ENCODE data around the gene TAF12.
"Not testable (repeated sequence)": the region's sequence is repeated elsewhere in the genome, so short reads cannot be mapped to it uniquely, and the experiment has no call there.

Gene TAF12

GRCh38 chr1:28644494-28644893, 1.6 kb upstream of the TAF12 start:
- no peak for DNase-seq (ENCODE audit: low read depth)

- DNase-seq (ENCODE audit: low read depth), result no peak
Observed at GRCh38 chr1:28642056-28642846, 616 bp downstream of the TAF12 start.

- no peak for DNase-seq (ENCODE audit: low read depth)
Observed at GRCh38 chr1:28640766-28641165, 2.1 kb downstream of the TAF12 start.

DNA sequence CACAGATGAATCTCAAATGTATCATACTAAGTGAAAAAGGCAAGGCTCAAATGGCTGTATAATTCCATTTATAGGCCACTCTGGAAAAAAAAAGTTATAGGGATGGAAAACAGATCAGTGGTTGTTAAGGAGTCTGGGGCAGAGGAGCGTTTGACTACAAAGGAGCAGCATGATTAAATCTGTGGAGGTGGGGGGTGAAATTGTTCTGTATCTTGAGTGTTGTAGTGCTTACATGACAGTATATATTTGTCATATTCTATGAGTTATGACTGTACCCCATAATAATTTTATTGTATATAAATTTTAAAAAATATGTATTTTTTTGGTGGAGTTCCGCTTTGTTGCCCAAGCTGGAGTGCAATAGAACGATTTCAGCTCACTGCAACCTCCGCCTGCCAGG, 10.3 kb downstream of the TAF12 start:
- DNase-seq (ENCODE audit: low read depth), result no peak

- DNase-seq (ENCODE audit: low read depth), result no peak
Observed at GRCh38 chr1:28631713-28632112, 11.2 kb downstream of the TAF12 start.

DNA sequence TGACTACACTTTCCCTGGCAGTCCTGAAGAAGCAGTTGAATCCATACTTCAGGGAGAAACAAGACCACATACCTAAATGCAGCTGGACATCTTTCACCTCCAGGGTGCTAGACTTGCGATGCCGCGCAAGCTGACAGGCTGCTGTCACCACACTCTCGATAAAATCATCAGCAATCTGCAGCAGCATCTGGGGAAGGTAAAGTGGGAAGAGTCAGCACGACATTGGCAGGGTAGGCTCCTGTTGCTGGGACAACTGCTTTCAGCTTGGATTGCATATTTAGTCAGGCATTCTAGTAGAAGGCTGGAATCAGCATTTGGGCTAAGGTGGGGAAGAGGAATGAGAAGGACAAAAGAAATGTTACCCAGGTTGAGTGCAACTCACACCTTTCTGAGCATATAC, 29.7 kb downstream of the TAF12 start:
- DNase-seq (ENCODE audit: low read depth), result no peak

DNA sequence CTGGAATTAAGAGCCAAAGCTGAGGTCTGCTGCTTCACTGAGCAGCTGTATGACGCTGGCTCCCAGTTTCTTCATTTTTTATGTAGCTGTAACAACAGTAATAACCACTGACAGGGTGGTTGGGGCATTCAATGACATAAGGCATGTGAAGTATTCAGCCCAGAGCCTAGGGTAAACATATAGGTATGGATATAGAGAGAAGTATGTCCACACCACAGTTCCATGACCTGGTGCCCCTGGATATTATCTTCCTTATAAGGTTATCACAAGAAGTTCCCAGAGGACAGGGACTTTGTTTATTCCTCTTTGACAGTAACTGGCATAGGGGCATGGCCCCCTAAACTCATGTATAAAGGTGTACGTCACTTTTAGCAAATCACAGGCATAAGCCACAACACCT, 36.1 kb downstream of the TAF12 start:
- DNase-seq (ENCODE audit: low read depth), result no peak

DNA sequence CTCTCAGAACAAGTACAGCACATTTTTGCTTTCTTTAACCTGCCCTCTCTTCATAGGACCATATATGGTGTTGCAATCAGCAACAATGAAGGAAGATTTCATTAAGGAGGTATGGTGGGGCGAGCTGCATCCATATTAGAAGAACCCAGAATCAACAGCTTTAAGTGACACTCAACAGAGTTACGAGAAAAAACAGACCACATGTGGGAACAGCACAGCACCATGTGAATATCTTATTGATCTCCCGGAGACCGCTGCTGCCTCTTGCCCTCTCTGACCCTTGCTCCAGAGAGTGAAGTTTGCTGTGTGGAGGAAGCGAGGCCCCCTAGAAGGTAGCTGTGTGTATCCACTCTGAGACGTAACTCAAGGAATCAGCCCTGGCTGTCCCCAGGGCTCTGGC, 37.9 kb downstream of the TAF12 start:
- no peak for DNase-seq (ENCODE audit: low read depth)

DNA sequence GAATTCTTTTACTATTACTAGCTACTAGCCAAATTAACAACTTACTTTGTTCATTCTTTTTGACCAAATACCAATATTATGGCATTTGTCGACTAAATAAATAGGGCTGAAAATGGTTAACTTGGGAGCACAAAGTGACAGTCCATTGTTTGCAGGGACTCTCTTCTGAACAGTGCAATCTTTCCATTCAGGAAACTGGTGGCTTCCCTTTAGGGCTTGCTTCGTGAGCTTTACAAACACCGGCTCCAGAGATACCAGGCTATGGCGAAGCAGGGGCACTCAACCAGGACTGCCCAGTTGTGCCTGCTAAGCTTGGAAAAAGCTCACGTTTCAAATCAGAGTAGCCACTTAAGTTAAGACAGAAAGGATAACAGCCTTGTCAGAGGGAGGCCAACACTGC, 38.5 kb downstream of the TAF12 start:
- DNase-seq (ENCODE audit: low read depth), result no peak

GRCh38 chr1:28602536-28603439, 40.1 kb downstream of the TAF12 start:
- DNase-seq (ENCODE audit: low read depth), result no peak

DNA sequence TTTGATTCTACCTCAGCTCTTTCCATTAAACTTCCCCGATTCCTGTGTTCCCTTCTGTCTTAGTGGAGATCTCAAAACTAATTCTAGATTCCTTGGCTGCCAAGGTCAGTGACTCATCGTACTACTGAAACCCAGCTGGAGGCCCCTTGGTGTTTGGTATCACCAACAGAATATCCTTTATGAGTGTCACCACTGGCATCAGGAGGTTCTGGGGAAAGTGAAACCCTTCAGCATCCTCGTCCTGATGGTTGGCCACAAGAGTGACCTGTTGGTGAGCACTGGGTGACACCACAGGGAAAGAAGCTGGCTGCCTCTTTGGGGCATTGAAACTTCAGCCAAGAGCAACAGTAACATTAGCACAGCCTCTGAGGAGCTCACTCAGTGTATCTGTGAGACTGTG, 41.2 kb downstream of the TAF12 start:
- DNase-seq (ENCODE audit: low read depth), result no peak

GRCh38 chr1:28596276-28596675, 46.6 kb downstream of the TAF12 start:
- not testable (repeated sequence) for DNase-seq (ENCODE audit: low read depth)

GRCh38 chr1:28595412-28596191, 47.3 kb downstream of the TAF12 start:
- no peak for DNase-seq (ENCODE audit: low read depth)

DNA sequence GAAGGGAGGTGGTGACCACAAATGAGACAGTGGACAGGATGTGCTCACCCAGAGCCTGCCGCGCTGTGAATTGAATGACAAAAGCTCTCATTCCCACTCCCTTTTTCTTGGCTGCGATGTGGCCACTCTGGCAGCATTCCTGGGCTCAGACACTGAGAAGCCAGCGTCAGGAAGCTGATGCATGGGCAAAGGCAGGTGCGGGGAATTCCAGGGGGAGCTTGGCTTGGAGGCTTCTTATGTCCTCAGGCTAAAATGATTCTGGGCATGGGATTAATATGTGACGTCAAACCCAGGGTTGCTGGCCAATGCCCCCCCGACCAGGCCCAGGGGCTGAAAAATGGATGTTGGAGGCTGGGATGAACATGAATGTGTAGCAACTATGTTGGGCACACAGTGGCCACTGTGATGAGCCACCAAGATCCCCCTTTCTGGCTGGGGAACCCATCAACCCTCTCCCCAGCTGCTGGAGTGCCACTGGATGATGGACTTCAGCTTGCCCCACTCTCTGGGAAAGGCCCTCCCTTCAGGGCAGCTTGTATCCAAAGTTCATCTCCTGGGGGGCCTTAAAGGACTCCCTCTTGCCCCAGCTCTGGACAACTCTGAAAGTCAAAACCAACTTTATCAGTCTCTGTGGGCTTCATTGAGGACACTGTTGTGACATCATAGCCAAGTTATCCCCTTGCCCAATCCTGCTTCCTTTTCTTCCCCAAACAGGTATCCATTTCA, 48.0 kb downstream of the TAF12 start:
- DNase-seq (ENCODE audit: low read depth), result not testable (repeated sequence)

GRCh38 chr1:28593988-28594356, 48.9 kb downstream of the TAF12 start:
- not testable (repeated sequence) for DNase-seq (ENCODE audit: low read depth)

DNA sequence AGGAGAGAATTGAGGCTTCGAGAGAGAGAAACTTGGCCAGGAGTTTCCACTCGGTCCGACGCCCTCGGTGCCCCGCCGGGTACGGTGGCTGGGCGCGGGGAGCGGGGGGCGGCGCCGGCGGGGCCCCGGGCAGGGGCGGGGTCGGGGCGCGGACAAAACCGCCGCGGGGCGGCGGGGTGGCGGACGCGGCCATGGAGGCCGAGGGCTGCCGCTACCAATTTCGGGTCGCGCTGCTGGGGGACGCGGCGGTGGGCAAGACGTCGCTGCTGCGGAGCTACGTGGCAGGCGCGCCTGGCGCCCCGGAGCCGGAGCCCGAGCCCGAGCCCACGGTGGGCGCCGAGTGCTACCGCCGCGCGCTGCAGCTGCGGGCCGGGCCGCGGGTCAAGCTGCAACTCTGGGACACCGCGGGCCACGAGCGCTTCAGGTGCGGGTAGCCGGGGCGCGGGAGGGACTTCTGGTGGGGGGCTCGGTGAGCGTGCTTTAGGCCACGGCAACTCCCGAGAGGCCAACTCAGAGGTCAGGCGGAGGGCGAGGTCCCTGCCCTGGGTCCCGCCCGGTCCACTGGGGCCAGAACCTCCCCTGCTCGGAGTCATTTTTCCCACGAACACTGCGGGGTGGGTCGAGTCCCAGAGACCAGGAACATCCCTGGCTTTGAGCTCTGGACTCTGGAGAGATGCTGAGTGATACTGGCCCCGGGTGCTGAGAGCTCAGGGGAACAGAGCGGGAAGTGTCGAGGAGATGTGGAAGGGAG, 50.4 kb downstream of the TAF12 start:
- no peak for DNase-seq (ENCODE audit: low read depth)

- no peak for DNase-seq (ENCODE audit: low read depth)
Observed at GRCh38 chr1:28591708-28592320, 51.1 kb downstream of the TAF12 start, which contains the start of gene RAB42. Gene RAB42, plus strand, starts transcription at chr1:28592265. Its CDS starts 247 bp downstream, at chr1:28592512.

- DNase-seq (ENCODE audit: low read depth), result not testable (repeated sequence)
Observed at GRCh38 chr1:28586585-28587391, 56.1 kb downstream of the TAF12 start.

- no peak for DNase-seq (ENCODE audit: low read depth)
Observed at GRCh38 chr1:28582248-28582615, 60.6 kb downstream of the TAF12 start.
